ENCODE measurements around the gene CAMKK2. TPM values are rescaled to one million over a fixed set of nuclear protein-coding genes. Genes with fewer than 3 reads are reported as not detected.

The CAMKK2 gene
- total and polyA plus RNA-seq, 2 of the 4 experiments (the other 2 are of a cell fraction) = 15.2 to 24.7 TPM

Other genes starting within 250 kb of the CAMKK2 start
- under 0.01 and 0.18 TPM in 2 replicates for gene P2RX7, start 163.8 kb downstream of the CAMKK2 start, total RNA-seq (2012; rRNA removed)
- 0.07 and 0.16 TPM in 2 replicates for gene P2RX7, start 163.8 kb downstream of the CAMKK2 start, polyA plus RNA-seq (2012; rRNA removed)
- 8.3 and 9.5 TPM in 2 replicates for gene P2RX4, start 86.6 kb downstream of the CAMKK2 start, total RNA-seq (2012; rRNA removed)
- 12.6 and 13.6 TPM in 2 replicates for gene P2RX4, start 86.6 kb downstream of the CAMKK2 start, polyA plus RNA-seq (2012; rRNA removed)
- 174 and 211 TPM in 2 replicates for gene ANAPC5, start 55.7 kb upstream of the CAMKK2 start, total RNA-seq (2012; rRNA removed)
- gene ANAPC5, start 55.7 kb upstream of the CAMKK2 start, polyA plus RNA-seq (2012; rRNA removed) = 156 and 157 TPM in 2 replicates
- gene RNF34, start 103.4 kb upstream of the CAMKK2 start, total RNA-seq (2012; rRNA removed) = 69.4 and 69.5 TPM in 2 replicates
- gene RNF34, start 103.4 kb upstream of the CAMKK2 start, polyA plus RNA-seq (2012; rRNA removed) = 33.2 and 39.4 TPM in 2 replicates